ENCODE measurements around the gene SMIM15.
"Not testable (repeated sequence)": the region's sequence is repeated elsewhere in the genome, so short reads cannot be mapped to it uniquely, and the experiment has no call there.

The SMIM15 gene, protein sequence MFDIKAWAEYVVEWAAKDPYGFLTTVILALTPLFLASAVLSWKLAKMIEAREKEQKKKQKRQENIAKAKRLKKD

DNA sequence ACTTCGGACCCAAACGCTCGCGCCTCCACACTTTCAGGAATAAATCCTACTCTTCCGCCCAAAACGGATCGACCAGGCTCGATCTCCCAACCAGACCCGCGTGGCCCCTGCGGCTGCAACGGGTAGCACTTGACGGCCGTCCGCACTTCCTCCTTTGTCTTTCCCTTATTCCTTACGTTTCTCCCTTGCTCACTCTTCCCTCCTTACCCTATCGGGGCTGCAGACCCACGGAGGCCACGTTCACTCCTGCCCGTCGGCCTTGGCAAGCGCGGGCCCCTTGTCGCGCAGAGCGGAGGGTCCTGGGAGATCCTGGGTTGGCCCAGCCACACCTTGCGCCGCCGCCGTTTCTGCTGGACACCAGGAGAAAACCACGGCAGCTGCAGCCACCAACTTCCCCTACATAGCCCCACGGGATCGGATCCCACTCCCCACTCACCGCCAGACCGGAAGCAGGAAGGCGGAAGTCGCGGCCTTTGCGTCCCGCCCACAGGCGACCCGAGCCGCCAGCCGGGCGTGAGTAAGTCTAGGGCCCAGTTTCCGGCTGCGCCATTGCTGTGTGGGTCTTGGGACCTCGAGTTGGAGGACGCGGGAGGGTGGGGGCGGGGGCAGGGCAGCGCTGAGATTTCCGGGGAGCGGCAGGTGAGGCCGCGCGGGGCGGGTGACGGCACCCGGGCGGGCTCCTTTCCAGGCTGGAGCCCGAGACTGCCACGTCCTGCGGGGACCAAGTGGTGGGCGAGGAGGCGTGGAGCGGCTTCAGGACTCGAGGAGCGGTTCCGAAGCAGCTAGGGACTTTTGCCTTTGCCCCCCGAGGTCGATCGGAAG lies at the start of gene SMIM15:
Gene SMIM15, minus strand, starts transcription at position 459 of the 822 bp plus-strand sequence. CDS start 2,297 bp downstream, outside the sequence.
- peak; percentile 94 for DNase-seq (ENCODE audit: low read depth)

DNA sequence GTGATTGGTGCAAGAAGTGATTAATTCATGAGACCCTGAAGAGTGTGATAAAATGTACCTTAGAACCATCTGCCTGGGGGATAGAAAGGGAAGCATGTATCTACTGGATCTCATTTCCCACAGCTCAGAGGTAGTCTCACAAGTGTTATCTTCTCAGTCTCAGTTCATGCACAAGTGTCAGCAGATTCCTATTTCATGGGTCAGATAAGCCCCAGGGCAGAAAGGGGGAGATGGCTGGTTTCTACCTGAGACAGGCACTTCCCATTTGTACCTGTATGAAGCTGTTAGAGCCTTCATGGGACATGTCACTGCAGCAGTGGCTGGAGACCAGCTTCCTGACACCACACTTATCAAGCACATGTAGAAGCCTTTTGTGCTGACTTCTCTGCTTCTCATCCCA lies 45.6 kb upstream of the SMIM15 start:
- DNase-seq (ENCODE audit: low read depth): no peak

DNA sequence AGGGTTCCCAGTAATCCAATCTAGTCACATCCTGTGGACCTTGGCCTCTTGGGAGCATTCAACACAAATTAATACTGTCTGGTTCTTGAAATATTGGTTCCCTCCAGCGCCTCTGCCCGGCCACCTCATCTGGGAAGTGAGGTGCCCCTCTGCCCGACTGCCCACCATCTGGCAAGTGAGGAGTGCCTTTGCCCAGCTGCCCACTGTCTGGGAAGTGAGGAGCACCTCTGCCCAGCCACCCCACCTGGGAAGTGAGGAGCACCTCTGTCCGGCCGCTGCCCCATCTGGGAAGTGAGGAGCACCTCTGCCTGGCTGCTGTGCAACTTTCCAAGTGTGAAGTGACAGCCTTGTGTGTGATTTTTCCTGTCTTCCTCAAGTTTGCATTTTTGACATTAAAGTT lies 42.7 kb upstream of the SMIM15 start:
- no peak for DNase-seq (ENCODE audit: low read depth)

DNA sequence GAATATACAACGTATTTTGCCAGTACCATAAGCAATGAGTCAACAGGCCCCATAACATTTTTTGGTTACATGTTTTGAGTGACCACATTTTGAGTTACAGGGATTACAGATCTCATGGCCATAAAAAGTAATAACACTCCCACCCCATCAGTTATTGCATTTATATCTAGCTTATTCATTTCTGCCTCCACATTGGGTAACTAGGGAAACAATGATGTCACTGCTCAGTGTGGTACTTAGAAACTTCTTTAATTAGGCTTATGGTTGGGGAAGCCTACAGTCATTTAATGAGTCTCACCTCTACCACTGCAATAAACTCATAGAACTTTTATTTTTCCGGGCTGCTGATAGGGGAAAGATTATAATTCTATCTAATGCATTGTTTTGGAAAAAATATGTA lies 39.9 kb upstream of the SMIM15 start:
- peak; percentile 5 for DNase-seq (ENCODE audit: low read depth)

DNA sequence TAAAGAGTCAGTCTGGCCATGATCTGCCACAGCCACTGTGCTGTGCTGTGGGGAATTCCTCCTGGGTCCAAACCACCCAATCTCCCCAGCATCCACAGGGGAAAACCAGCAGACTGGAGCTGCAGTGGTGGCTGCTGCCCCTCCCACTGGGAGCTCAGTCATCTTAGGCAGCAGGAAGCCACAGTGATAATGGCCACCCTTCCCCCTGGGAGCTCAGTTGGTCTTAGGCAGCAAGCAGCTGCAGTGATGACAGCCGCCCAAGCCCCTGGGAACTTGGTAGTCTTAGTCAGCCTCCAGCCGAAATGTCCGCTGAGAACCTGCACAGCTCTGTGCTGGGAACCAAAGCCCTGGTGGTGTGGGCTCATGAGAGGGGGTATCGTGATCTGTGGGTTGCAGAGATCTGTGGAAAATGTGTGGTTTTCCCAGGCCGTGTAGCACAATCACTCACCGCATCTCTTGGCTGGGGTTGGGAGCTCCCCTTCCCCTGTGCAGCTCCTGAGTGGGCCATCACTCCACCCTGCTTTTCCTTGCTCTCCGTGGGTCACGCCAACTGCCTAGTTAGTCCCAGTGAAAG lies 38.4 kb upstream of the SMIM15 start:
- DNase-seq (ENCODE audit: low read depth): no peak

DNA sequence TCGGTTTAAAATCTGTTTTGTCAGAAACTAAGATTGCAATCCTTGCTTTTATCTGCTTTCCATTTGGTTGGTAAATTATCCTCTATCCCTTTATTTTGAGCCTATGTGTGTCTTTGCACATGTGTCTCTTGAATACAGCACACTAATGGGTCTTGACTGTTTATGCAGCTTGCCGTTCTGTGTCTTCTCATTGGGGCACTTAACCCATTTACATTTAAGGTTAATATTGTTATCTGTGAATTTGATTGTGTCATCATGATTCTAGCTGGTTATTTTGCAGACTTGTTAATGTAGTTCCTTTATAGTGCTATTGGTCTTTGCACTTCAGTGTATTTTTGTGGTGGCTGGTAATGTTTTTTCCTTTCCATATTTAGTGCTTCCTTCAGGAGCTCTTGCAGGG lies 36.3 kb upstream of the SMIM15 start:
- DNase-seq (ENCODE audit: low read depth): no peak

DNA sequence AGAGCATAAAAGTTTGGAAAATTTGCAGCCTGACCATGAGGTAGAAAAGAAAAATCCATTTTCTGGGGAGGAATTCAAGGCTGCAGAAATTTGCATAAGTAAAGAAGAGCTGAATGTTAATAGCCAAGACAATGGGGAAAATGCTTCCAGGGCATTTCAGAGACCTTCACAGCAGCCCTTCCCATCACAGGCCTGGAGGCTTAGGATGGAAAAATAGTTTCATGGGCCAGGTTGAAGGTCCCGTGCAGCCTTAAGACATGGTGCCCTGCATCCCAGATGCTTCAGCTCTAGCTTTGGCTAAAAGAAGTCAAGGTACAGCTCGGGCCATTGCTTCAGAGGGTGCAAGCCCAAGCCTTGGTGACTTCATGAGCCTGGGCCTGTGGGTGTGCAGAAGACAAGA lies 25.6 kb upstream of the SMIM15 start:
- not testable (repeated sequence) for DNase-seq (ENCODE audit: low read depth)

DNA sequence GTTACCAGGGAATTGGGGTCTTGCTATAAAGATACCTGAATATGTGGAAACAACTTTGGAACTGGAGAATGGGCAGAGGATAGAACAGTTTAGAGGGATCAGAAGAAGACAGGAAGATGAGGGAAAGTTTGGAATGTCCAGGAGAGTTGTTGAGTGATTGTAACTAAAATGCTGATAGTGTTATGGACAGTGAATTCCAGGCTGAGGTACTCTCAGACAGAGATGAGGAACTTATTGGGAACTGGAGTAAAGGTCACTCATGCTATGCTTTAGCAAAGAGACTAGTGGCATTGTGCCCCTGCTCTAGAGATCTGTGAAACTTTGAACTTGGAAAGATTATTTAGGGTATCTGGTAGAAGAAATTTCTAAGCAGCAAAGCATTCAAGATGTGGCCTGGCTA lies 25.1 kb upstream of the SMIM15 start:
- not testable (repeated sequence) for DNase-seq (ENCODE audit: low read depth)

DNA sequence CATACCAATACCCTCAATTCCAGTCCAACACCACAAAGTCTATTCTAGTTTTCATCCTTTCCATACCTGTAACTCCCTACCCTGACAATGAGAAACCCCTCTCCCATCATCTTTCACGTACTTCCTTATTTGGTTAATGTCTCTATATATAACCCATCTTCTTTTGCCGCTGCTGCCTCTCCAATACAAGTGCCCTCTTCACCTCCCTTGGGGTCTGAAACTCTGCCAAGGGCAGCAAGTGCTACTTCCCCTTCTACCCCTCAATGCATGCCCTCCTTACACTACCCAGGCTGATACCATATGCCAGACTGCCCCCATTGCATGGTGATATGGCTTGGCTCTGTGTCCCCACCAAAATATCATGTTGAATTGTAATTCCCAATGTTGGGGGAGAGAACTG lies 24.4 kb upstream of the SMIM15 start:
- DNase-seq (ENCODE audit: low read depth): no peak

DNA sequence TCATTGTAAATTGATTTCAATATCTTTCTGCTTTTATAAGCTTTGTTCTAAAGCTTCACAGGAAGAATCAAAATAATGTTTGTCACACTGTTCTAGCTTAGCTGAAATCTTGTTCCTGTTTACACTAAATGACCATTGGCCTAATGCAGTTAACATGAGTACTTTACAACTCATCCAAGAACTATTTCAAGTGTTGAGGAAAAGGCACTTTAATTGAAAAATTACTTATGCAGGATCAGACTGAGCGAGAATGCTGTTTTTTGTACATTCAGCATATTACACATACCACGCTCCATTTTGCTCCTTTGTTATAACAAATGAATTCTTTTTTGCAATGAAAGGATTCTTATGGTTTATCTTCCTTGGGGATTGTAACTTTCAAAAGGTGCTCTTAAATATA lies 22.4 kb upstream of the SMIM15 start:
- peak; percentile 50 for DNase-seq (ENCODE audit: low read depth)

DNA sequence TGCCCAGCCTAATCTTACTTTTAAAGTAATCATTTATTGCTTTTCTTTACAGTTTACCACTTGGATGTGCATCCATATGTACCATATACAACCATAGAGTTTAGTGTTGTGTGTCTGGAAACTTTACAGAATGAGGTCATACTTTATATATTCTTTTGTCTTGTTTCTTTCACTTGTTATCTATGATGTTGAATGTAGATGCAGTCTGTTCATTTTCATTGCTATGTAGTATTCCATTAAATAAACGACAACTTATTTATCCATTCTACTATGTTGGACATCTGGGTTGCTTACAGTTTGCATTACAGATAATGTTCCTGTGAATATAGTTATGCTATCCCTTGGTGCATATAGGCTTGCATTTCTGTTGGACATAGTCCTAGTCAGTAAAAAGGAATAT lies 21.3 kb upstream of the SMIM15 start:
- no peak for DNase-seq (ENCODE audit: low read depth)

DNA sequence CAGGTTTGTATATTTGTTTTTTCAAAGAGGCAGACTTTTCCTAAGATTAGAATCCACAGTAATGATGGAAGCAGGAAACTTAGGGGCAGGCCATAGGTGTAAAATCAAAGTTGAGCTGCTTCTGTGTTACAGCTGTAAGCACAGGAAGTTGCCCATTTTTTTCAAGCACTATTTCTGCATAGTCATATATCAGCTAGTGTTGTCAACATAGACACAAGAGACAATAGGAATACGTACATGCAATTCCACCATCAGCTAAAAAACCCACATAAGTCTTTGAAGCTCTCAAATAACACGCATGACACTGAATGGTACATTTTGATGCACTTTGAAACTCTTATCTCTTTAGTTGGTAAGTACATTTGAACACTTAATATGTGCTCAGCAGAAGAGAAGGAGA lies 20.2 kb upstream of the SMIM15 start:
- DNase-seq (ENCODE audit: low read depth): no peak

DNA sequence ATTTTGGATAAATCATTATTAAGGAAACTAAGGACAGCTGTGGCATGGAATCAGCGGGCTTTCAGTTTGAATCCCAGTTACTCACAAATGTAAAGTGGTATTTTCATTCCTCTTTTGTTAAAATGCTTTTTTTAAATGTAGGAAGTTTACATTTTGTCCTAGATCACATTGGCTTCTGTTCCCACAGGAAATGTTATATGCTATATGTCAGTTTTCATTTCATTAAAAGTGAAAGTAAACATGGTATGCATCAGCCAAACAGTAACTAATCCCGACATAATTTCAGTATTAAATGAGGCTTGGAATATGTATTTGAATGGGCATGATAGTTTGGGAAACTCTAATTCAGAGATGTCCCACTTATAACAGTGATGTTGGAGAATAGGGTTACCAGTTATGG lies 18.6 kb upstream of the SMIM15 start:
- DNase-seq (ENCODE audit: low read depth): peak; percentile 24

DNA sequence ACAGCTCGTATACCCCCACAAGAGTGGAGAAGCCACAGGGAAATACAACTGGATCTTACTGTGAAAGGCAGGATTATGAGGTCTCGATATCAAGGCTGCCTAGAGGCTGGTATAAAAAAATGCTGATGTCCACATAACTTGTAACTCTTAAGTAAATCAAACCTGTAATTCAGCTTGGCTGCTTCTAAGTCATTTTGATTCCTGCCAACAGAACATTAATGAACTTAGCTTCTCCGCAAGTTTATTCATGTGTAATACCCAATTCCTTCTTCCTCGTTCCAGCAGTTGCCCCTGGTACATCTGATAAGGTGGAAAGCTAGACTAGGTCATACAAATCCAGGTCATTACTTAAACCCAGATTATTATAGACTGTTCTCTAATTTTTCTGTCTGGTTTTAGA lies 16.4 kb upstream of the SMIM15 start:
- DNase-seq (ENCODE audit: low read depth): no peak

DNA sequence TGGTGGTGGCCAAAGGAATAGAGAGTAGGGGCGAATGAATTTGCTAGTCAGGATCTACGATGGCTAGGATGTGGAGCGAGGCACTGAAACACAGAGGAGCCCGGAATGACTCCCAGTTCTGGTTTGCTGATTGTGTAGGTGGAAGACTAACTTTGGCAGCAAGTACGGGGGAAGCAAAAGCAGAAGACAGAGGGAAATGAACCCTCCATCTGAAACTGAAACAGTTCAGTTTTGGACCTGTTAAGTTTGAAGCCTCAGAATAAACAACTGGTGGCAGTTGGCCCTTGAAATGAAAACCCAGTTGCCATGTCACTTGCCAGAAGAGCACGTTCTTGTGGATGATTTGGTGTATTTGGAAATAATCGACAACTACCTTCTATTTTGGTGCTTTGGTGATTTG lies 15.4 kb upstream of the SMIM15 start:
- no peak for DNase-seq (ENCODE audit: low read depth)

DNA sequence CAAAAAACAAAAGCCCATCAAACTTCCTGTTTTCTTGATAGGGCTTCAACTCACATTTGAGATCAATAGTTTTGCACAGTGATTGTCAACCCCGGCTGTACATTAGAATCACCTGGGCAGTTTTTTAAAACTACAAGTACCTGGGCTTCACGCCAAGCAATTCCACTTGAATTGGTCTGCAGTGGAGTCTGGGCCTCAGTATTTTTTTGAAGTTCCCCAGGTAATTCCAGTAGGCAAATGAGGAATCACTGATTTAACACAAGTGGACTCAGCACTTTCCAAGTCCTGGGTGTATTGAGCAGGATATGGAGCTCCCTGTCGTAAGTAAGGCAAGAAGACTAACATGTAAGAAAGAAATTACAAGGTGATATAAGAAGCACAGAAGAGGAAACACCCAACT lies 14.8 kb upstream of the SMIM15 start:
- DNase-seq (ENCODE audit: low read depth): no peak

DNA sequence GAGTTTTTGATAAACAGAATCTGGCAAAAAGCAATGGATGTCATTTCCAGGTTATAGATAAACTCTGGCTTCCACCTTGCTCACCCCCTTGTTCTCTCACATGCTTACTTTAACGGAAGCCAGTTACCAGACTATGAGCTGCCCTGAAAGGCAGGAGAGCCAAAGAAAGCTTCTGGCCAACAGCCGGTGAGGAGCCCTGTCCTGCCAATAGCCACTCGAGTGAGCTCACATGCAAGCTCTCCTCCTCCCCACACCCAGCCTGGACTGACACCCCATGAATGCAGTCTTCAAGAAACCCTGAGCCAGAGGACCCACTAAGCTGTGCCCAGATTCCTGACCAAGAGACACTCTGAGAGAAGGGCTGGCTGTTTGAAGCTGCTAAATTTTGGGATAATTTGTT lies 14.4 kb upstream of the SMIM15 start:
- no peak for DNase-seq (ENCODE audit: low read depth)

DNA sequence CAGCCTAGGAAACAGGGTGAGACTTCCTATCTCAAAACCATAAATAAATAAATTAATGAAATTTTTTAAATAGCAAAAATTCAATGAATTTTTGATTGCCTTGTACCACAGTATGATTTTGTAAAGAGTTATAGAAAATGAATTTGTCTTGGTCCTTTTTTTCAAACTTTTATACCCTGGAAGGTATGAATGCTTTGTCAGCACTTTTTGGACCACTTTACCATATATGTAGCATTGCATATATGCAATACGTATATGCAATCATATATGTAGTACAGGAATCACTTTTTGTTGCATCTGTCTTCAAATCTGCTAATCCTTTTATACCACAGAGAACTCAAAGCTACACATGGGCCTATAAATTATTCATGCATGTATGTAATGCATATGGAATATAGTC lies 9.2 kb upstream of the SMIM15 start:
- DNase-seq (ENCODE audit: low read depth): no peak

DNA sequence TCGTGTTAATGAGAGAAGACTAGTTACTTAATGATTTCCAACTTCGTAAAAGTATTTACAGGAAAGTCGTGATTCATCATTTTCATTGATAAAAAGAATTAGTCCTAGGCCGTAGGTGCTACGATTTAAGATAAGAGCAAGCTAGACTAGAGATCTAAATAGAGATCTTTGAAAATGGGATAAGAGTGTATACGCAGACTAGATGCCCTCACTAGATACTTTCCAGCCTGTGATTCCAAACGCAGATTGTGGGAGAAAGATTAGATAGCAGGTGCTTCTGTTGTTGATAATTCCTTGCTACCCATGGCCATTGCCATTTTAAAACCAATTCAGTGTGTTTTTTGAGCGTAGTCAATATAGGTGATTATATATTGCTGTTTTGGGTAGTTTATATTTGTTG lies 6.7 kb upstream of the SMIM15 start:
- no peak for DNase-seq (ENCODE audit: low read depth)

DNA sequence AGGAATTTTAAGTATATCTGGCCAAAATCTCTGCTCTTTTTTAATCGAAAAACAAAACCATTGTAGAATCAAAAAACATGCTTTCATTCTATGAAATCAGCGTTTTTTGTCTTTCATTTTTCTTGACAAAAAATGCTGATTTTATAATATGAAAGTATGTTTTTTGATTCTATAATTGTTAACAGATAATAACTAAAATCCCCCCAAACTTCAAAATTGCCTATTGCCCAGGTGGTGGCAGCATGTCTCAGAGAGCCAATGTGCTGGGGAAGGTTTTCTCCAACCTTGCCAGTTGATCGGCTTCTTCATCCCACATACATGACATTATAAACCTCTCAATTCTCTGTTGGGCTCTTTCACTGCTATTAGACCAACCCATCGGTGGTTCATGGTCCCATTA lies 5.1 kb upstream of the SMIM15 start:
- DNase-seq (ENCODE audit: low read depth): peak; percentile 65

DNA sequence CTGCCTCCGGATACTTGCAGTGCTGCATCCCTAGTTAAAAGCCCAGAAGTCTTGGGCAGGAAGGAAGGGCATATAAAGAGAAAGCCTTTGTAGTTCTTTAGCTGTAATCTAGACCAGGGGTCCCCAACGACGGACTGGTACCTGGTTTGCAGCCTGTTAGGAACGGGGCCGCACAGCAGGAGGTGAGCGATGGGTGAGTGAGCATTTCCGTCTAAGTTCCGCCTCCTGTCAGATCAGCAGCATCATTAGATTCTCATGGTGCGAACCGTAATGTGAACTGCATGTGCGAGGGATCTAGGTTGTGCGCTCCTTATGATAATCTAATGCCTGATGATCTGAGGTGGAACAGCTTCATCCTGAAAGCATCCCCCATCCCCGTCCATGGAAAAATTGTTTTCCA lies 1.6 kb upstream of the SMIM15 start:
- no peak for DNase-seq (ENCODE audit: low read depth)

DNA sequence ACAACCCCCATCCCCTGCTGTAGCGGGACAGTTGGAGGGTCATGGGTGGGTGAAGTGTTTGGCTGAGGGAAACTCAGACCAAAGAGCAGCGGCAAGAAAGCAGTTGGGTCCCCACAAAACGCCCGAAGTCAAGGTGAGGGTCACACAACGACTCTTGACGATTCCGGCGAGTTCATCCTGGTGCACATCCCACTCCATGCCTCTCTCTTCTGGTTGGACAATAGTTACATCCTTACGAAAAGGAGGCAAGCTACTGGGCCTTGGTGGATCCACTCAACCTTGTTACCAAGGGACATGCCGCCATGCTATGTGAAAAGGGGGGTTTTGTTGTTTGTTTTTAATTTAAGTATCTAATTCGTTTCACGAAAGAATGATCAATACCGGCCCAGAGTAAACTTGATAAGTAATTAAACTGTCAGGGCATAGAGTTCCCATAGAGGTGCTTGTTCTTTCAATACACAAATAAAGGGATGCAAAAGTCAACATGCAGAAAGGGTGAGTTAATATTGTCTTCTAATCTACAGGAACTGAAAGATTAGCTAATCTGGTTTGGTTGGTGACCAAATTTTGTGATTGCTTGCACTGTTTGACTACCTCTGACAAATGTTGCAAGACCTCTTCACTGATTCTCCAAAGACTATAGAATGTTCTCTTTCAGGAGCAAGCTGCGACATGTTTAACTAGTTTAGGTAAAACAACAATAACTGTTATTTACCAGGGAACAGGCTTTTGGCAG lies 732 bp upstream of the SMIM15 start:
- peak; percentile 65 for DNase-seq (ENCODE audit: low read depth)

DNA sequence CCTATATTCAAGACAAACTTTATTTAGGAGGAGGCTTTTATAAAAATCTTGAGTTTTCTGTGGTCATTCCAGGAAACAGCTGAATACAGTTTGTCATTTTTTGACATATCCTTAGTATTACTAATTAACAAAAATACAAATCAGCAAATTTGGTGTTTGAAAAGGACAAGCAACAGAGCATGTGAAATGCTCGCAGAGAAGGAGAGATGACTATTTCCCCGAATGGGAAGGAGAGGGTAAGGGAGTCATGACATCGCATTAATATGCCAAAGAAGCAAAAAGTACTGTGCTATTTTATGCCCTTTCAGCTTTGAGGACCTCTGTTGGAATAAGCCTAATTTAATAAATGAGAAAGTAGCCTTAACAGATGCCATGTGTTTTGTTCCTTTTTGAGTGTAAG lies 1.8 kb downstream of the SMIM15 start:
- DNase-seq (ENCODE audit: low read depth): no peak
